ENCODE results near the gene MARCHF4. TPM values are rescaled to one million over a fixed set of nuclear protein-coding genes. Genes with fewer than 3 reads are reported as not detected.
A peak's percentile ranks its signal among the peaks of the same experiment; 100 is the strongest.

MARCHF4 gene
- total and polyA plus RNA-seq, 2 donors (not counting 1 experiment from before 2014, with no cell fraction given) = 1.3 to 3.6 TPM

- DNase-seq (ENCODE audit: low read depth in 2 of 2) = peak; percentile 73 to 80
- Histone ChIP-seq H2AFZ (ENCODE audit: low read length) (peak overlapping the region; percentile 61), H3K79me2 (ENCODE audit: control insufficient read depth, insufficient read depth, low read length) (no peaks in the 10 kb centered on the region), H3K9me3 (ENCODE audit: control insufficient read depth, insufficient read depth, low read depth, low read length) (no peaks in the 10 kb centered on the region), H3K4me1 (ENCODE audit: control insufficient read depth, extremely low read depth, insufficient read depth, low read length) (peaks cover 23% of the 10 kb centered on the region), H3K9ac (ENCODE audit: insufficient read depth, low read length) (no peak overlapping the region), H3K27ac (ENCODE audit: insufficient read depth, low read length) (peak overlapping the region; percentile 63), H3K4me3 (replicated peaks in 1 of 4; ENCODE audit: control extremely low read depth in 1 of 4, insufficient read depth in 1 of 4, low read depth in 3 of 4, low read length in 4 of 4) (peak overlapping the region in 1 of 4 experiments; percentile 17), H3K27me3 (ENCODE audit: control insufficient read depth, insufficient read depth, low read length) (no peaks in the 10 kb centered on the region), H4K20me1 (ENCODE audit: control insufficient read depth, extremely low read depth, insufficient read depth, low read length) (no peaks in the 10 kb centered on the region), H3K4me2 (ENCODE audit: extremely low read depth, insufficient read depth, low read length) (peak overlapping the region; percentile 55), H3K36me3 (ENCODE audit: control insufficient read depth, insufficient read depth, low read length) (no peaks in the 10 kb centered on the region)
- TF ChIP-seq CTCF (conservative IDR thresholded peaks at IDR 0.05 in 1 of 2, IDR thresholded peaks at IDR 0.05 in 1 of 2; ENCODE audit: low read depth in 1 of 2, low read length in 2 of 2) (peak; percentile 16 to 25), EZH2 (IDR thresholded peaks at IDR 0.05; ENCODE audit: low read length, missing control alignments) (no peak)
These were observed 32.6 kb downstream of the MARCHF4 start for GRCh38 chr2:216339456-216340279.

GRCh38 chr2:216335252-216335651 is 37.0 kb downstream of the MARCHF4 start:
- Histone ChIP-seq H3K27me3 (ENCODE audit: control insufficient read depth, insufficient read depth, low read length) (no peaks in the 10 kb centered on the region), H3K4me2 (ENCODE audit: extremely low read depth, insufficient read depth, low read length) (no peak overlapping the region), H2AFZ (ENCODE audit: low read length) (no peak overlapping the region), H3K9ac (ENCODE audit: insufficient read depth, low read length) (no peak overlapping the region), H3K9me3 (ENCODE audit: control insufficient read depth, insufficient read depth, low read depth, low read length) (no peaks in the 10 kb centered on the region), H3K36me3 (ENCODE audit: control insufficient read depth, insufficient read depth, low read length) (no peaks in the 10 kb centered on the region), H4K20me1 (ENCODE audit: control insufficient read depth, extremely low read depth, insufficient read depth, low read length) (no peaks in the 10 kb centered on the region), H3K4me3 (replicated peaks in 1 of 4; ENCODE audit: control extremely low read depth in 1 of 4, insufficient read depth in 1 of 4, low read depth in 3 of 4, low read length in 4 of 4) (no peak overlapping the region), H3K27ac (ENCODE audit: insufficient read depth, low read length) (no peak overlapping the region), H3K4me1 (ENCODE audit: control insufficient read depth, extremely low read depth, insufficient read depth, low read length) (peaks cover 8% of the 10 kb centered on the region), H3K79me2 (ENCODE audit: control insufficient read depth, insufficient read depth, low read length) (no peaks in the 10 kb centered on the region)
- peak in 1 of 2 donors; percentile 20 for DNase-seq (ENCODE audit: low read depth in 2 of 2)
- TF ChIP-seq CTCF (conservative IDR thresholded peaks at IDR 0.05 in 1 of 2, IDR thresholded peaks at IDR 0.05 in 1 of 2; ENCODE audit: low read depth in 1 of 2, low read length in 2 of 2) (no peak), EZH2 (IDR thresholded peaks at IDR 0.05; ENCODE audit: low read length, missing control alignments) (no peak)

GRCh38 chr2:216328347-216328746 is 43.9 kb downstream of the MARCHF4 start:
- Histone ChIP-seq H3K9ac (ENCODE audit: insufficient read depth, low read length) (no peak overlapping the region), H2AFZ (ENCODE audit: low read length) (no peak overlapping the region), H3K4me1 (ENCODE audit: control insufficient read depth, extremely low read depth, insufficient read depth, low read length) (no peaks in the 10 kb centered on the region), H4K20me1 (ENCODE audit: control insufficient read depth, extremely low read depth, insufficient read depth, low read length) (no peaks in the 10 kb centered on the region), H3K79me2 (ENCODE audit: control insufficient read depth, insufficient read depth, low read length) (no peaks in the 10 kb centered on the region), H3K9me3 (ENCODE audit: control insufficient read depth, insufficient read depth, low read depth, low read length) (no peaks in the 10 kb centered on the region), H3K36me3 (ENCODE audit: control insufficient read depth, insufficient read depth, low read length) (no peaks in the 10 kb centered on the region), H3K27me3 (ENCODE audit: control insufficient read depth, insufficient read depth, low read length) (no peaks in the 10 kb centered on the region), H3K4me2 (ENCODE audit: extremely low read depth, insufficient read depth, low read length) (no peak overlapping the region), H3K27ac (ENCODE audit: insufficient read depth, low read length) (no peak overlapping the region), H3K4me3 (replicated peaks in 1 of 4; ENCODE audit: control extremely low read depth in 1 of 4, insufficient read depth in 1 of 4, low read depth in 3 of 4, low read length in 4 of 4) (no peak overlapping the region)
- peak in 1 of 2 donors; percentile 42 for DNase-seq (ENCODE audit: low read depth in 2 of 2)
- TF ChIP-seq EZH2 (IDR thresholded peaks at IDR 0.05; ENCODE audit: low read length, missing control alignments) = no peak
- TF ChIP-seq CTCF (conservative IDR thresholded peaks at IDR 0.05 in 1 of 2, IDR thresholded peaks at IDR 0.05 in 1 of 2; ENCODE audit: low read depth in 1 of 2, low read length in 2 of 2) = peak; percentile 58 to 59
